Esophagus muscularis mucosa (tissue), 4 donors: ENCODE data around the gene LMAN1.

Experiments used
- EP300 ChIP-seq: sonication (generic); formaldehyde crosslinking; IDR thresholded peaks from one replicate; pipeline ENCODE4 v1.6.1; 2017; ENCODE audit warnings: antibody characterized with exemption
- POLR2A ChIP-seq: fragments of 450-650 bp; IDR thresholded peaks from one replicate; pipeline ENCODE4 v1.6.1; 2017; ENCODE audit warnings: antibody characterized with exemption, moderate library complexity, mild to moderate bottlenecking, low read depth
- POLR2AphosphoS5 ChIP-seq, 2 donors: sonication (generic); formaldehyde crosslinking; IDR thresholded peaks; one replicate each; pipeline ENCODE4 v1.6.1; 2017; ENCODE audit warnings: antibody characterized with exemption in 2 of 2
- TF ChIP-seq, protein P1 (sequence below), 3 experiments: fragments of 200-600 bp in 2 of 3; fragments of 450-650 bp in 1 of 3; sonication (generic) in 2 of 3; IDR thresholded peaks; one replicate each; pipeline ENCODE4 v1.5.1; 2017 to 2019; ENCODE audit warnings: antibody characterized with exemption in 3 of 3, mild to moderate bottlenecking in 2 of 3, moderate library complexity in 1 of 3

- TF ChIP-seq, protein P1, sequence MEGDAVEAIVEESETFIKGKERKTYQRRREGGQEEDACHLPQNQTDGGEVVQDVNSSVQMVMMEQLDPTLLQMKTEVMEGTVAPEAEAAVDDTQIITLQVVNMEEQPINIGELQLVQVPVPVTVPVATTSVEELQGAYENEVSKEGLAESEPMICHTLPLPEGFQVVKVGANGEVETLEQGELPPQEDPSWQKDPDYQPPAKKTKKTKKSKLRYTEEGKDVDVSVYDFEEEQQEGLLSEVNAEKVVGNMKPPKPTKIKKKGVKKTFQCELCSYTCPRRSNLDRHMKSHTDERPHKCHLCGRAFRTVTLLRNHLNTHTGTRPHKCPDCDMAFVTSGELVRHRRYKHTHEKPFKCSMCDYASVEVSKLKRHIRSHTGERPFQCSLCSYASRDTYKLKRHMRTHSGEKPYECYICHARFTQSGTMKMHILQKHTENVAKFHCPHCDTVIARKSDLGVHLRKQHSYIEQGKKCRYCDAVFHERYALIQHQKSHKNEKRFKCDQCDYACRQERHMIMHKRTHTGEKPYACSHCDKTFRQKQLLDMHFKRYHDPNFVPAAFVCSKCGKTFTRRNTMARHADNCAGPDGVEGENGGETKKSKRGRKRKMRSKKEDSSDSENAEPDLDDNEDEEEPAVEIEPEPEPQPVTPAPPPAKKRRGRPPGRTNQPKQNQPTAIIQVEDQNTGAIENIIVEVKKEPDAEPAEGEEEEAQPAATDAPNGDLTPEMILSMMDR (IDR thresholded peaks at IDR 0.05): no peak
- no peak for TF ChIP-seq EP300
- no peak for TF ChIP-seq POLR2A
- TF ChIP-seq POLR2AphosphoS5 (IDR thresholded peaks at IDR 0.05): no peak
Measured at GRCh38 chr18:59386909-59387686, 28.0 kb upstream of the LMAN1 start.
